ENCODE results near the gene CLCC1. TPM values are rescaled to one million over a fixed set of nuclear protein-coding genes. Genes with fewer than 3 reads are reported as not detected.

CLCC1 gene
- total and polyA plus RNA-seq, 4 donors: 9.7 to 29.2 (median 19.8) TPM

DNA sequence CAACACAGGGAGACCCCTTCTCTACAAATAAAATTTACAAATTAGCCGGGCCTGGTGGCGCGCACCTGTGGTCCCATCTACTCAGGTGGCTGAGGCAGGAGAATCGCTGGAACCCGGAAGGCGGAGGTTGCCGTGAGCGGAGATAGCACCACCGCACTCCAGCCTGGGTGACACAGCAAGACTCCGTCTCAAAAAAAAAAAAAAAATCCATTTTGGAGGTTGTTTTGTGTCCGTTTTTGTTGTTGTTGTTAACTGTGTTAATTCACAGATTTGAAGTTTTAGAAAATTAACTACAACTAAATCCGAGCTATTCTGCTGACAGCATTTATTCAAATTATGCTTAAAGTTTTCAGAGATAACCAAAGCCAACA lies 618 bp downstream of the CLCC1 start:
- TF ChIP-seq, protein P1, sequence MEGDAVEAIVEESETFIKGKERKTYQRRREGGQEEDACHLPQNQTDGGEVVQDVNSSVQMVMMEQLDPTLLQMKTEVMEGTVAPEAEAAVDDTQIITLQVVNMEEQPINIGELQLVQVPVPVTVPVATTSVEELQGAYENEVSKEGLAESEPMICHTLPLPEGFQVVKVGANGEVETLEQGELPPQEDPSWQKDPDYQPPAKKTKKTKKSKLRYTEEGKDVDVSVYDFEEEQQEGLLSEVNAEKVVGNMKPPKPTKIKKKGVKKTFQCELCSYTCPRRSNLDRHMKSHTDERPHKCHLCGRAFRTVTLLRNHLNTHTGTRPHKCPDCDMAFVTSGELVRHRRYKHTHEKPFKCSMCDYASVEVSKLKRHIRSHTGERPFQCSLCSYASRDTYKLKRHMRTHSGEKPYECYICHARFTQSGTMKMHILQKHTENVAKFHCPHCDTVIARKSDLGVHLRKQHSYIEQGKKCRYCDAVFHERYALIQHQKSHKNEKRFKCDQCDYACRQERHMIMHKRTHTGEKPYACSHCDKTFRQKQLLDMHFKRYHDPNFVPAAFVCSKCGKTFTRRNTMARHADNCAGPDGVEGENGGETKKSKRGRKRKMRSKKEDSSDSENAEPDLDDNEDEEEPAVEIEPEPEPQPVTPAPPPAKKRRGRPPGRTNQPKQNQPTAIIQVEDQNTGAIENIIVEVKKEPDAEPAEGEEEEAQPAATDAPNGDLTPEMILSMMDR (IDR thresholded peaks at IDR 0.05; ENCODE audit: control extremely low read depth, extremely low read depth): no peak
- DNase-seq: peak in 1 of 3 donors; percentile 23
- Histone ChIP-seq H3K36me3 (ENCODE audit: control insufficient read depth in 4 of 4, insufficient read depth in 4 of 4, low read length in 4 of 4) (peaks cover 0 to 4% (median 0%) of the 10 kb centered on the region in 4 donors), H3K9ac (ENCODE audit: insufficient read depth in 1 of 2, low read length in 2 of 2) (peak overlapping the region; percentile 82 to 87), H3K4me1 (ENCODE audit: control insufficient read depth in 5 of 5, insufficient read depth in 5 of 5, low read length in 5 of 5) (peaks cover 0 to 9% (median 3%) of the 10 kb centered on the region in 5 donors), H3K27ac (ENCODE audit: low read depth in 1 of 2, low read length in 1 of 2) (peak overlapping the region; percentile 99), H3K9me3 (ENCODE audit: control insufficient read depth in 4 of 4, insufficient read depth in 3 of 4, low read length in 3 of 4) (no peaks in the 10 kb centered on the region), H3K4me3 (peak overlapping the region; percentile 83), H3K27me3 (ENCODE audit: control insufficient read depth in 3 of 3, insufficient read depth in 3 of 3, low read length in 2 of 3) (no peaks in the 10 kb centered on the region)
- ATAC-seq (ENCODE audit: insufficient read depth, low FRiP score): no peak
- 5 to 8% methylated on average over 12 of the region's 12 CpGs for WGBS, 2 donors

DNA sequence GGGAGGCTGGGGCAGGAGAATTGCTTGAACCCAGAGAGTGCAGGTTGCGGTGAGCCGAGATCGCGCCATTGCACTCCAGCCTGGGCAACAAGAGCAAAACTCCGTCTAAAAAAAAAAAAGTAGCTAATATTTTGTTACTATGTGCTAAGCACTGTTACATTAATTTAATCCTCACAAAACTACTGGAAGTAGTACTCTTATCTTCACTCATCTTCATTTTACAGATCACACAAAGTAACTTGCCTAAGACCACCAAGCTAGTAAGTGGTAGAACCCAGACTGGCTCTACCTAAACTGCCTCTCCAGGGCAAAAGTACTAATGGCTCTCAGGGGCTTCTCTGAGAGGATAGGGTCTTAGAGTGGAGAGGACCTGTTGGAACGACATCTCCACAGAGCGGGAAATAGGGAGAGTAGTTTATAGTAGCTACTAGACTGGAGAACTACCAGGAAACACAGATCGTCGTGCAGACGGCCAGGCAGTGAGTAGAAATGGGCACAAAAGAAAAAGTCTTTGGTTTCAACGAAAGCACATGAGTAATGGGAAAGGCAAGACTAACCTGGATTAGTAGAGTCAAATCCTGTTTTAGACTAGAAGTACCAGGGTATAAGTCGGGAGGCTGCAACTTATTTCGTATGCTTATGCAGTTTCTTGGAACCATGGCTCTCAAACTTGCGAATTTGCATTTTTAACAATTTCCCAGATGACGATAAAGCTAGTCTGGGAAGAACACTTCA lies 1.4 kb downstream of the CLCC1 start:
- Histone ChIP-seq H3K4me3 (no peak overlapping the region), H3K9me3 (ENCODE audit: control insufficient read depth in 4 of 4, insufficient read depth in 3 of 4, low read length in 3 of 4) (no peaks in the 10 kb centered on the region), H3K4me1 (ENCODE audit: control insufficient read depth in 5 of 5, insufficient read depth in 5 of 5, low read length in 5 of 5) (peaks cover 0 to 9% (median 5%) of the 10 kb centered on the region in 5 donors), H3K9ac (ENCODE audit: insufficient read depth in 1 of 2, low read length in 2 of 2) (peak overlapping the region in 1 of 2 donors; percentile 82), H3K27ac (ENCODE audit: low read depth in 1 of 2, low read length in 1 of 2) (peak overlapping the region in 1 of 2 donors; percentile 10), H3K27me3 (ENCODE audit: control insufficient read depth in 3 of 3, insufficient read depth in 3 of 3, low read length in 2 of 3) (no peaks in the 10 kb centered on the region), H3K36me3 (ENCODE audit: control insufficient read depth in 4 of 4, insufficient read depth in 4 of 4, low read length in 4 of 4) (peaks cover 0 to 4% (median 0%) of the 10 kb centered on the region in 4 donors)
- TF ChIP-seq, protein P1 (IDR thresholded peaks at IDR 0.05; ENCODE audit: control extremely low read depth, extremely low read depth): no peak
- DNase-seq: no peak
- WGBS, 2 donors: 91 to 94% methylated on average over 15 of the region's 15 CpGs
- ATAC-seq (ENCODE audit: insufficient read depth, low FRiP score): no peak

DNA sequence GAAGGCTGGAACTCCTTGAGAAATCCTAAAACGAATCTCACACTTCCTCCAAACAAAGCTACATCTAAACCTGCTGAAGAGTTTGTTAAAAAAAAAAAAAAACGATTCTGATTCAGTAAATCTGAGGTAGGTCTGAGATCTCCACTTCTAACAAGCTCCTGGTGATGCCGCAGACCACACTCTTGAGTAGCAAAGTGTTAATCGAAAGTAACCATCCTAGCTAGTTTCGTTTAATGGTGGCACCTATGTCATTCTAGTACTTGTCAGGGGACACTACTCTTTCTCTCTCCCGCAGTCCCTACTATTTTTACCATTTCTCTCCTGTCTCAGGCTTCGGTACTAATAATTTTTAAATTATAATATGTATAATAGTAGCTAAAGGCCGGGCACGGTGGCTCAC lies 2.1 kb downstream of the CLCC1 start:
- Histone ChIP-seq H3K27me3 (ENCODE audit: control insufficient read depth in 3 of 3, insufficient read depth in 3 of 3, low read length in 2 of 3) (no peaks in the 10 kb centered on the region), H3K4me3 (no peak overlapping the region), H3K27ac (ENCODE audit: low read depth in 1 of 2, low read length in 1 of 2) (no peak overlapping the region), H3K4me1 (ENCODE audit: control insufficient read depth in 5 of 5, insufficient read depth in 5 of 5, low read length in 5 of 5) (peaks cover 0 to 9% (median 5%) of the 10 kb centered on the region in 5 donors), H3K36me3 (ENCODE audit: control insufficient read depth in 4 of 4, insufficient read depth in 4 of 4, low read length in 4 of 4) (peaks cover 0 to 4% (median 0%) of the 10 kb centered on the region in 4 donors), H3K9me3 (ENCODE audit: control insufficient read depth in 4 of 4, insufficient read depth in 3 of 4, low read length in 3 of 4) (no peaks in the 10 kb centered on the region), H3K9ac (ENCODE audit: insufficient read depth in 1 of 2, low read length in 2 of 2) (no peak overlapping the region)
- TF ChIP-seq, protein P1 (IDR thresholded peaks at IDR 0.05; ENCODE audit: control extremely low read depth, extremely low read depth): no peak
- DNase-seq (no peak), ATAC-seq (ENCODE audit: insufficient read depth, low FRiP score) (no peak)
- WGBS, 2 donors: 84 to 89% methylated on average over 9 of the region's 9 CpGs
